Measurements from ENCODE around the gene FES. TPM values are rescaled to one million over a fixed set of nuclear protein-coding genes. Genes with fewer than 3 reads are reported as not detected.

Gene FES
- total and polyA plus RNA-seq, 2 of the 13 experiments (the other 11 are each of a cell fraction or from before 2014, with no cell fraction given): 4.0 to 9.5 TPM

DNA sequence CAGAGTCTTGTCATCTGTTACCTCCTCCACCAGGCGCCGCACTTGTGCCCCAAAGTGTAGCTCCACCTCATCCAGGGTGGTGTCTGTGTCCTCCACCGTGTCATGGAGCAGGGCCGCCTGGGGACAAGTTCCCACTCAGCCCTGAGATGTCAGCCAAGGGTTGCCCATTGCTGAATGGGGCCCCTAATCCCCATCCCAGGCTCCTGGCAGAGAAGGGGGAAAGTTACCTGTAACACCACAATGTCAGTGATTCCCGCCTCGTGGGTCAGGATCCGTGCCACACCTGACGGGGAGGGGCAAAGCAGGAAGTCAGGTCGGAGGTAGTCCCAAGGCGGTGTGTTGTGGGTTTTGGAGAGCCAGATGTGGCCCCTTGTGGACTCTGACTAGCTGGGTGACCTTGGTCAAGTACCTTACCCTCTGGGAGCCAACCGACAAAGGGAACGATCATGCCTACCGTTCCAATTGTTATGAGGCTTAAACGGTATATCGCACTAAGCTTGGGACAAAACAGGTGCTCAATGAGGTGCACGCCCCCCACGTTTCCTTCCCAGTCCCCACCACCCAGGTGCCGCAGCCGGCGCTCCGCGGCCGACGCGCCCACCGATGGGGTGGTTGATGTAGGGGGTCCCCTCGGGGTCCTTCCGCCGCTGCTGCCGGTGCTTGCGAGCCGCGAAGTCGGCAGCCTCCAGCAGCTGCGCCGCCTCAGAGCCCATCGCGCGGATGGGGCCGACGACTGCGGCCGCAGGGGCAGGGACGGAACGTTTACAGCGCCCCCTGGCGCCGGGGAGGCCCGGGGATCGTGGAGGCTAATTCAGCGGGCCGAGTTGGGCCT lies 47.7 kb downstream of the FES start, which contains the start of gene HDDC3 (continued):
- TF ChIP-seq ZNF296 (CRISPR knock-in tag; conservative IDR thresholded peaks at IDR 0.05): no peak
- TF ChIP-seq ZBTB21 (CRISPR knock-in tag; IDR thresholded peaks at IDR 0.05): peak; percentile 28; the same call in 1 of the 2 replicates
- peak; percentile 52 for TF ChIP-seq NCOA2 (CRISPR knock-in tag; IDR thresholded peaks at IDR 0.05)
- TF ChIP-seq KLF15 (CRISPR knock-in tag; IDR thresholded peaks at IDR 0.05; ENCODE audit: borderline replicate concordance): peak; percentile 63; the same call in 1 of the 2 replicates
- TF ChIP-seq MAZ (IDR thresholded peaks at IDR 0.05; ENCODE audit: borderline replicate concordance, low read depth, low read length): no peak
- TF ChIP-seq MAZ (CRISPR knock-in tag; IDR thresholded peaks at IDR 0.05; ENCODE audit: low read depth): peak; percentile 48; the same call in 1 of the 2 replicates
- TF ChIP-seq, protein P1, sequence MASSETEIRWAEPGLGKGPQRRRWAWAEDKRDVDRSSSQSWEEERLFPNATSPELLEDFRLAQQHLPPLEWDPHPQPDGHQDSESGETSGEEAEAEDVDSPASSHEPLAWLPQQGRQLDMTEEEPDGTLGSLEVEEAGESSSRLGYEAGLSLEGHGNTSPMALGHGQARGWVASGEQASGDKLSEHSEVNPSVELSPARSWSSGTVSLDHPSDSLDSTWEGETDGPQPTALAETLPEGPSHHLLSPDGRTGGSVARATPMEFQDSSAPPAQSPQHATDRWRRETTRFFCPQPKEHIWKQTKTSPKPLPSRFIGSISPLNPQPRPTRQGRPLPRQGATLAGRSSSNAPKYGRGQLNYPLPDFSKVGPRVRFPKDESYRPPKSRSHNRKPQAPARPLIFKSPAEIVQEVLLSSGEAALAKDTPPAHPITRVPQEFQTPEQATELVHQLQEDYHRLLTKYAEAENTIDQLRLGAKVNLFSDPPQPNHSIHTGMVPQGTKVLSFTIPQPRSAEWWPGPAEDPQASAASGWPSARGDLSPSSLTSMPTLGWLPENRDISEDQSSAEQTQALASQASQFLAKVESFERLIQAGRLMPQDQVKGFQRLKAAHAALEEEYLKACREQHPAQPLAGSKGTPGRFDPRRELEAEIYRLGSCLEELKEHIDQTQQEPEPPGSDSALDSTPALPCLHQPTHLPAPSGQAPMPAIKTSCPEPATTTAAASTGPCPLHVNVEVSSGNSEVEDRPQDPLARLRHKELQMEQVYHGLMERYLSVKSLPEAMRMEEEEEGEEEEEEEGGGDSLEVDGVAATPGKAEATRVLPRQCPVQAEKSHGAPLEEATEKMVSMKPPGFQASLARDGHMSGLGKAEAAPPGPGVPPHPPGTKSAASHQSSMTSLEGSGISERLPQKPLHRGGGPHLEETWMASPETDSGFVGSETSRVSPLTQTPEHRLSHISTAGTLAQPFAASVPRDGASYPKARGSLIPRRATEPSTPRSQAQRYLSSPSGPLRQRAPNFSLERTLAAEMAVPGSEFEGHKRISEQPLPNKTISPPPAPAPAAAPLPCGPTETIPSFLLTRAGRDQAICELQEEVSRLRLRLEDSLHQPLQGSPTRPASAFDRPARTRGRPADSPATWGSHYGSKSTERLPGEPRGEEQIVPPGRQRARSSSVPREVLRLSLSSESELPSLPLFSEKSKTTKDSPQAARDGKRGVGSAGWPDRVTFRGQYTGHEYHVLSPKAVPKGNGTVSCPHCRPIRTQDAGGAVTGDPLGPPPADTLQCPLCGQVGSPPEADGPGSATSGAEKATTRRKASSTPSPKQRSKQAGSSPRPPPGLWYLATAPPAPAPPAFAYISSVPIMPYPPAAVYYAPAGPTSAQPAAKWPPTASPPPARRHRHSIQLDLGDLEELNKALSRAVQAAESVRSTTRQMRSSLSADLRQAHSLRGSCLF (CRISPR knock-in tag; IDR thresholded peaks at IDR 0.05; ENCODE audit: borderline replicate concordance): no peak
- no peak for TF ChIP-seq NFATC3 (CRISPR knock-in tag; IDR thresholded peaks at IDR 0.05)
- TF ChIP-seq ZNF546 (CRISPR knock-in tag; conservative IDR thresholded peaks at IDR 0.05): no peak; the same call in 1 of the 2 replicates
- no peak for TF ChIP-seq HMGA1 (CRISPR knock-in tag; conservative IDR thresholded peaks at IDR 0.05)
- peak; percentile 86 for TF ChIP-seq MED8 (CRISPR knock-in tag; IDR thresholded peaks at IDR 0.05; ENCODE audit: insufficient replicate concordance)
- peak; percentile 46 for TF ChIP-seq ETV5 (CRISPR knock-in tag; IDR thresholded peaks at IDR 0.05; ENCODE audit: borderline replicate concordance)
- TF ChIP-seq MAFF (IDR thresholded peaks at IDR 0.05; ENCODE audit: low read depth, low read length): no peak
- 0 out of 2 replicates have a peak, but pooled peaks have one; percentile 71 for TF ChIP-seq ZC3H13 (CRISPR knock-in tag; IDR thresholded peaks at IDR 0.05)
- no peak for TF ChIP-seq GATA4 (IDR thresholded peaks at IDR 0.05; ENCODE audit: borderline replicate concordance, low read depth)
- no peak for TF ChIP-seq RBM22 (optimal IDR thresholded peaks at IDR 0.05; ENCODE audit: low read length)
- no peak for TF ChIP-seq CENPX (CRISPR knock-in tag; IDR thresholded peaks at IDR 0.05)
- TF ChIP-seq HMG20B (CRISPR knock-in tag; conservative IDR thresholded peaks at IDR 0.05): no peak
- TF ChIP-seq TBX2 (CRISPR knock-in tag; IDR thresholded peaks at IDR 0.05; ENCODE audit: borderline replicate concordance): peak; percentile 73
- TF ChIP-seq AGO2 (optimal IDR thresholded peaks at IDR 0.05; ENCODE audit: low read depth, low read length): peak; percentile 88
- no peak for TF ChIP-seq NPAS2 (CRISPR knock-in tag; IDR thresholded peaks at IDR 0.05; ENCODE audit: borderline replicate concordance)
- peak; percentile 79; the same call in 1 of the 2 replicates for TF ChIP-seq GLI4 (CRISPR knock-in tag; IDR thresholded peaks at IDR 0.05; ENCODE audit: borderline replicate concordance)

Data from HepG2 (cell line).